ENCODE data around the gene HIVEP3. TPM values are rescaled to one million over a fixed set of nuclear protein-coding genes. Genes with fewer than 3 reads are reported as not detected.

The HIVEP3 gene
- total RNA-seq, 6 experiments from 2014 or later, result 1.4 to 3.9 (median 2.2) TPM

DNA sequence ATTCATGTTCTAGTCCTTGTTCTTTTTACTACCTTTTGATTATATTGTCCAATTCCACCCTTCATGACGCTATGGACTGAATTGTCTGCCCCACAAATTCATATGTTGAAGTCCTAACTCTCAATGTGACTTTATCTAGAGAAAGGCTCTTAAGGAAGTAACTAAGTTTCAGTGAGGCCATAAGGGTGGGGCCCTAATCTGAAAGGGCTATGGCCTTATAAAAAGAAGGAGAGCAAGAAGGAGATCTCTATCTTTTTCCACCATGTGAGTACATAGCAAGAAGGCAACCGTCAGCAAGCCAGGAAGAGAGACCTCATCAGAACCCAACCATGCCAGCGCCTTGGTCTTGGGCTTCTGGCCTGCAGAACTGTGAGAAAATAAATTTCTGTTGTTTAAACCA, 95.9 kb downstream of the HIVEP3 start:
- no peak for TF ChIP-seq POLR2A (IDR thresholded peaks at IDR 0.05)
- TF ChIP-seq, protein P1, sequence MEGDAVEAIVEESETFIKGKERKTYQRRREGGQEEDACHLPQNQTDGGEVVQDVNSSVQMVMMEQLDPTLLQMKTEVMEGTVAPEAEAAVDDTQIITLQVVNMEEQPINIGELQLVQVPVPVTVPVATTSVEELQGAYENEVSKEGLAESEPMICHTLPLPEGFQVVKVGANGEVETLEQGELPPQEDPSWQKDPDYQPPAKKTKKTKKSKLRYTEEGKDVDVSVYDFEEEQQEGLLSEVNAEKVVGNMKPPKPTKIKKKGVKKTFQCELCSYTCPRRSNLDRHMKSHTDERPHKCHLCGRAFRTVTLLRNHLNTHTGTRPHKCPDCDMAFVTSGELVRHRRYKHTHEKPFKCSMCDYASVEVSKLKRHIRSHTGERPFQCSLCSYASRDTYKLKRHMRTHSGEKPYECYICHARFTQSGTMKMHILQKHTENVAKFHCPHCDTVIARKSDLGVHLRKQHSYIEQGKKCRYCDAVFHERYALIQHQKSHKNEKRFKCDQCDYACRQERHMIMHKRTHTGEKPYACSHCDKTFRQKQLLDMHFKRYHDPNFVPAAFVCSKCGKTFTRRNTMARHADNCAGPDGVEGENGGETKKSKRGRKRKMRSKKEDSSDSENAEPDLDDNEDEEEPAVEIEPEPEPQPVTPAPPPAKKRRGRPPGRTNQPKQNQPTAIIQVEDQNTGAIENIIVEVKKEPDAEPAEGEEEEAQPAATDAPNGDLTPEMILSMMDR (IDR thresholded peaks at IDR 0.05), result no peak
- H3K27ac ChIP-seq, result no peak overlapping the region
- H3K9me3 ChIP-seq, result no peaks in the 10 kb centered on the region
- no peak for DNase-seq
- no peak for ATAC-seq
- intact Hi-C loops (cut with DNase I), result no loop called here
- no peak overlapping the region for H3K4me3 ChIP-seq
- no peaks in the 10 kb centered on the region for H3K4me1 ChIP-seq
- WGBS (ENCODE audit: insufficient coverage, low coverage, low lambda C conversion rate, missing lambda C conversion rate), result 83% methylated on average over 2 of the region's 3 CpGs
- H3K27me3 ChIP-seq, result no peaks in the 10 kb centered on the region
- no peaks in the 10 kb centered on the region for H3K36me3 ChIP-seq

DNA sequence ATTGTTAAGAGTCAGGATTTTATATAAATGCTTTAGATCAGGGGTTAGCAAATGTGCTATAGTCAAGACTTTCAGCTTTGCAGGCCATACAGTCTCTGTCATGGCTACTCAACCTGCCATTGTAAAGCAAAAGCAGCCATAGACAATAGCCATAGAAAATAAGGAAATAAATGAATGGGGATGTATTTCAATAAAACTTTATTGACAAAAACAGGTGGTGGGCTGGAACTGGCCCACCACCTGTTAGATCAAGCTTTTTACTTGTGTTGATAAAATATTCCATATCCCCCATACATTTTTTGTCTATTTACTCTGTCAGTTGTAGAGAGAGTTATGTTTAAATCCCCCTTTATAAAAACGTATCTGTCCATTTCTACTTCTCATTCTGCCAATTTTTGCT, 98.9 kb downstream of the HIVEP3 start:
- 75% methylated on average over 1 of the region's 1 CpG for WGBS (ENCODE audit: insufficient coverage, low coverage, low lambda C conversion rate, missing lambda C conversion rate)
- DNase-seq, result no peak
- Histone ChIP-seq H3K36me3 (no peaks in the 10 kb centered on the region), H3K4me3 (no peak overlapping the region), H3K4me1 (no peaks in the 10 kb centered on the region), H3K27ac (no peak overlapping the region), H3K27me3 (no peaks in the 10 kb centered on the region), H3K9me3 (no peaks in the 10 kb centered on the region)
- TF ChIP-seq, protein P1 (IDR thresholded peaks at IDR 0.05), result no peak
- no peak for TF ChIP-seq POLR2A (IDR thresholded peaks at IDR 0.05)
- intact Hi-C loops (cut with DNase I), result loop anchor here in 1 of 2 donors (10.0 kb wide), 1 partner anchor 245 kb away; no protein-coding TSS in a partner anchor
- no peak for ATAC-seq

DNA sequence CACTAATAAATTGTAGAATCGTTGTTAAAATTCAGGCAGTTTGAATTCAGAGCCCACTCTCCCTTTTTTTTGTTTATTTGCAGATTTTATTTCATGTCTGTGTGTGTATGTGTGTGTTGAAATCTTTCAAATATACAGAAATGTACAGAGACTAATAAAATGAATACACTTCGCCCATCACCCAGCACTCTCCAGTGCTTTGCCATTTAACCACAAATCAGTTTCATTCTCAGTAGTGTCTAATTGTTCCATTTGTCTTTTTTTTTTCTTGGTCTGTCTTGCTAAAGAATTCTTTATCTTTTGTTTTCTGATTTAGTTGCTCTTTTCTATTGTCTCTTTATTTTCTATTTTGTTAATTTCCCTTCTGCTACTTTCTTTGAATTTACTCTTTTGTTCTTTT, 99.7 kb downstream of the HIVEP3 start:
- no peak for ATAC-seq
- intact Hi-C loops (cut with DNase I), result loop anchor here in 1 of 2 donors (10.0 kb wide), 1 partner anchor 244 kb away; no protein-coding TSS in a partner anchor
- Histone ChIP-seq H3K4me3 (no peak overlapping the region), H3K27me3 (no peaks in the 10 kb centered on the region), H3K9me3 (no peaks in the 10 kb centered on the region), H3K4me1 (no peaks in the 10 kb centered on the region), H3K27ac (no peak overlapping the region), H3K36me3 (no peaks in the 10 kb centered on the region)
- WGBS (ENCODE audit: insufficient coverage, low coverage, low lambda C conversion rate, missing lambda C conversion rate), result 71% methylated on average over 2 of the region's 2 CpGs
- TF ChIP-seq POLR2A (IDR thresholded peaks at IDR 0.05), result no peak
- TF ChIP-seq, protein P1 (IDR thresholded peaks at IDR 0.05), result no peak
- DNase-seq, result no peak

DNA sequence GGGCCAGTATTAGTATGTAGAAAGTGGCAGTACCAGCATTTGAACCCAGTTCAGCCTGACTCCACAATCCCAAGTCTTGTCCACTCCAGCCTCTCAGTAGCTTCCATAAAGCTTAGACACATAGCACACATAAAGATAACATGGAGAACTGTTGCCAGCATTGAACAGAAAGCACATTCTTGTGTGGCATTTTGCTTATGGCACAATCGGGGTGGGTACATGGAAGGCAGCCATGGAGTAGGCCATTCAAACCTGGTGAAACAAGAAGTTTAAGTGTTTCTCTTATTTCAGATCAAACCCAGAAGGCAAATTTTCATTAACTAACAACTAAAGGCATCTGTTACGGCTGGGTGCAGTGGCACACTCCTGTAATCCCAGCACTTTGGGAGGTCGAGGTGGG, 102.7 kb downstream of the HIVEP3 start:
- ATAC-seq, result no peak
- H3K4me3 ChIP-seq, result no peak overlapping the region
- DNase-seq, result no peak
- H3K36me3 ChIP-seq, result no peaks in the 10 kb centered on the region
- no peaks in the 10 kb centered on the region for H3K4me1 ChIP-seq
- H3K9me3 ChIP-seq, result no peaks in the 10 kb centered on the region
- H3K27ac ChIP-seq, result no peak overlapping the region
- no peaks in the 10 kb centered on the region for H3K27me3 ChIP-seq
- WGBS (ENCODE audit: insufficient coverage, low coverage, low lambda C conversion rate, missing lambda C conversion rate), result 78% methylated on average over 3 of the region's 3 CpGs
- TF ChIP-seq, protein P1 (IDR thresholded peaks at IDR 0.05), result no peak
- TF ChIP-seq POLR2A (IDR thresholded peaks at IDR 0.05), result no peak
- intact Hi-C loops (cut with DNase I), result loop anchor here in 1 of 2 donors (10.0 kb wide), 1 partner anchor 241 kb away; no protein-coding TSS in a partner anchor

All from right lobe of liver (tissue), 6 donors.